IPS DF 4.7 (cell line): ENCODE results near the gene SEPTIN5.

Experiments used
- DNase-seq: peaks from one replicate; pipeline ENCODE4 v3.0.0-alpha.2; 2013; ENCODE audit warnings: low spot score; ENCODE audit errors: extremely low read depth

Gene SEPTIN5

DNA sequence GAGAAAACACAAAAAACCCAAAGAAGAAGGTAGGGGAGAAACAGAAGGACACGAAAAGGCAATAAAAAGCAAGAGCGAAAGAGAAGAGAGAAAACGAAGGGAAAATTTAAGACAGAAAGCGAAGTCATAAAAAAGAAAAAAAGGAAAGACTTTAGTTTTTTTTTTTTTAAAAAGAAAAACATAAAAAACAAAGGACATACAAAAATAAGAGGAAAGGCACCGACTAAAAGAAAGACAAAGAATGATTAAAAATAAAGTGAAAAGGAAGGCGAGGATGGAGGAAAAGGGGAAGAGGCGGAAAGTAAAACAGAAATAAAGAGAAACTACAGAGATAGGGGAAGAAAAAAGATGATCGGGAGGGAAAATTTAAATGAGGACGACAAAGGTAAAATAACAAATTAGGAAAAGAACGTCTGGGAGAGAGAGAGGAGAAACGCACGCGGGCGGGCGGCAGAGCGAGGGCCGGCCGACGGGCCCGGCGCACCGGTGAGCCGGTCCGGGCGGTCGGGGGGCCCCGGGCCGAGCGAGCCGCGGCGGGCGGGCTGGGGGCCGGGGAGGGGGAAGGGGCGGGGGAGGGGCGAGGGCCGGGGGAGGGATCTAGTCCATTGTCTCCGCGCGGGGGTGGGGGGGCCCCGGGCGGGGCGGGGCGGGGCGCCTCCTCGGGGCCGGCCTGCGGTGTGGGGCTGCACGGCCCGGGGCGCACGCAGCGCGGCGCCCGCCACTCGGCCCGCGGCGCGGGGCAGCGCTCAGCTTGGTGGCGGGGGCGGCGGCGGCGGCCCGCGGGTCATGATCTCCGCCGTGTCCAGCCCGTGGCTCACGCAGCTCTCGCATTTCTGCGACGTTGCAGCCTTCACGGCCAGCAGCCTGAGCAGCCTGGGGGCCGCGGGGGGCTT, 46.0 kb downstream of the SEPTIN5 start, which contains the start of gene TBX1:
Gene TBX1 (plus strand): TSS at position 721 of the 893 bp plus-strand sequence. CDS start 66 bp downstream, at position 787.
- no peak for DNase-seq

- no peak for DNase-seq
Observed at GRCh38 chr22:19760951-19761724, 46.8 kb downstream of the SEPTIN5 start.

DNA sequence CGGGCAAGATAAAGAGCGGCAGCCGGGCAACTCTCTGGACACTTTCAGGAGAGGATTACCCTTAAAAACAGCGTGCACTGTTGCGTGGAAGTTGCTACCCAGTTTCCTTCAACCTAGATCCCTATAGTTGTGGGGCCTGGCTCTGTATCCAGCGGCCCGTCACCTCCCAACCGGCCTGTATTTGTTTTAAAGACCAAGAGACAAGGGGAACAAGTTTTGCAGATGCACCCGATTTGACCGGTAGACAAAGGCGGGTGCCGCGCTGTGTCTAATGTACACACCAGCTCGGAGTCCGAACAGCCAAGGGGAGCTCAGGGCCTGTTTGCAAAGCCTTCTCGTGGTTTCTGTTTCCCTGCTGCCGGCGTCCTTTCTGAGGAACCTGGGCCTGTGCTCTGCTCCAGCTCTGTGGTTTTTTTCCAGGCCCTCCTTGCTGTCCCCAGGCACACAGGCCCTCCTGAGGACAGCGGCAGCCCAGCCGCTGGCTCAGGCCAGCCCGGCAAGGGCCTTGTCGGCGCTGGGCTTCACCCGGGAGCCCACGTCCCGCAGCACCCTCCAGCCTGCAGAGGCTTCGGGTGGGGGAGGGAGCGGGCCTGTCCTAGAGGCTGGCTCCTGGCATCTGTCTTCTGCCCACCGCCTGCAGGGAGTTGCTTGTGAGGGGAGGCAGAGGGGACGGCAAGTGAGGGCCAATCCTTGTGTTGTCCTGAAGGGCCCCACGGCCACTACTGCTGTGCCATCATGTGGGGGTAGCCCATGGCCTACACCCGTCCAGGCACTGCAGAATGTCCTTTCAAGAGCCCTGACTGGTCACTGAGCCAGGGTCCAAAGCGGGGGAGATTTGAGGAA, 47.6 kb downstream of the SEPTIN5 start:
- no peak for DNase-seq

- DNase-seq = no peak
Observed at GRCh38 chr22:19762568-19763457, 48.5 kb downstream of the SEPTIN5 start.

DNA sequence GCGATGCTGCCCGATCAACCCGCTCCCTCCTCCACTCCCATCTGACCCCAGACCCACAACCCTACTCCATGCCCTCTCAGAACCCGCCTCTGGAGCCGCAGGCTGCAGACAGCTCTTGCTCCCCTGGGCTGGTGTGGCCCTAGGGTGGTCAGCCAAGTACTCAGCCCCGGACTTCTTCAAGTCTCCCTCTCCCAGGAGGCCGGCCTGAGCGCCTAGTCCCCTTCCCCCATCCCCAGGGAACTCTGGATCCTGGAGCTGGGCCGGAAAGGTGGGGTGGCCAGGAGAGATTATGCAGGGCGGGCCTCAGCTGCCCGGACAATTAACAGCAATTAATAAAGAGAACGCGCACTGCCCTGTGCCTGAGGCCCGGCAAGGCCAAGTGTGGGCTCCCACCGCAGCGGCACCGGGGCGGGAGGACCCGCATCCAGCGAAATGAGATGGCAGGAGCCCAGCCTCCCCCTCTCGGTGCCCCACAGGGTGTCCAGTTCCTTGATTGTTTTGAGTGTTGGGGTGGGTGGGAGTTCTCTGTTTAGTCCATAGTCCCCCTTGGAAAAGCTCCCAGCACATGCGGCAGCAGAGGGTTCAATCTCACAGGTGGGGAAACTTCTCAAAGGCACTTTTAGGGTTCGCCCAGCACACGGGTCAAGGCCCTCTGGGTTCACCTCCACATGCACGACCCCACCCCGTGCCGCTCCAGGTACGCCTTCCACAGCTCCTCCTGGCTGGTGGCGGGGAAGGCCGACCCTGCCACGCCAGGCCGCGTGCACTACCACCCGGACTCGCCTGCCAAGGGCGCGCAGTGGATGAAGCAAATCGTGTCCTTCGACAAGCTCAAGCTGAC, 49.4 kb downstream of the SEPTIN5 start:
- no peak for DNase-seq

DNA sequence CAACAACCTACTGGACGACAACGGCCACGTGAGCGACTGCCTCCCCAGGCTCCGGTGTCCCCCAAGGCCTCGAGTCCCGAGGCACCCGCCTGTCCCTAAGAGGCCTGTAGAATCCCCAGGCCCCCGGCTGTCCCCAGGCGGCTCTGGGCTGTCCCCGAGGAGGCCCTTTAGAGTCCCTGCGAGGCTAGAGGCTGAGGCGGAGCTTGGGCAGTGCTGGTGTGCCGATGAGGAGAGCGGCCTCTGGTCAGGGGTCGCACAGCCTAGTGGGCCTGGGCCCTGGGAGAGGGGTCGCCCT, 49.9 kb downstream of the SEPTIN5 start:
- DNase-seq = no peak

- DNase-seq = no peak
Observed at GRCh38 chr22:19764636-19765476, 50.6 kb downstream of the SEPTIN5 start.

GRCh38 chr22:19765477-19766239, 51.4 kb downstream of the SEPTIN5 start:
- DNase-seq = no peak

DNA sequence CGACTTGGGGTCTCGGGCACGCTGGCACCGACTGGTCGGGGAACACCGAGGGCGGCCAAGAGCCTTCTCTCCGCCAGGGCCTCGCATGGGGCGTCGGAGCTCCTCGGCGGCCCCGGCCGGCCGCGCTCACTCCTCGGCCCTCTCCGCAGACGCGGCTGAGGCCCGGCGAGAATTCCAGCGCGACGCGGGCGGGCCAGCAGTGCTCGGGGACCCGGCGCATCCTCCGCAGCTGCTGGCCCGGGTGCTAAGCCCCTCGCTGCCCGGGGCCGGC, 51.9 kb downstream of the SEPTIN5 start:
- DNase-seq = no peak

- no peak for DNase-seq
Observed at GRCh38 chr22:19766511-19767426, 52.5 kb downstream of the SEPTIN5 start.

- no peak for DNase-seq
Observed at GRCh38 chr22:19767427-19768341, 53.4 kb downstream of the SEPTIN5 start.

DNA sequence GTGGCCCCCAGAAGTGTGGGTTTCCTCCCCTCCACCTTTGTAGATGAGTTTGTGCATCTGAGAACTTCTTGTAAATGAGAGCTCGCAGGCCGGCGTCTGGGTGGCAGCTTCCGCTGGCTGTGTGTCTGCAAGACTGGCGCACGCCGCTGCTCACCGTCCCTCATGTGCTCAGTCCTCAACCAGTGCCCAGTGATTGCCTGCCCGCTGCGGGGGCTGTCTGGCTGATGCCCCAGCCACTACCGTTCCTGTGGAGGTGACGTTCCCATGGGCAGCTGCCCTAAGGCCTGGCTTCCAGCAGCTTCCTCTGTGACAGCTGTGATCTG, 55.1 kb downstream of the SEPTIN5 start:
- DNase-seq = no peak

- DNase-seq = no peak
Observed at GRCh38 chr22:19770349-19771220, 56.3 kb downstream of the SEPTIN5 start.

DNA sequence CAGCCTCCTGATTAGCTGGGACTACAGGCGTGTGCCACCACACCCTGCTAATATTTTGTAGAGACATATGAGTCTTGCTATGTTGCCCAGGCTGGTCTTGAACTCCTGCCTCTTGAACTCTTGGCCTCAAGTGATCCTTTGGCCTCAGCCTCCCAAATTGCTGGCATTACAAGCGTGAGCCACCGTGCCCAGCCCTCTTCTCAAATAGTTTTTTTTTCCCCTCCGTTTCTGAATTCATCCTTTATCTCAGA, 58.0 kb downstream of the SEPTIN5 start:
- no peak for DNase-seq
